ENCODE results near the gene KIAA0040. TPM values are rescaled to one million over a fixed set of nuclear protein-coding genes. Genes with fewer than 3 reads are reported as not detected.

Gene KIAA0040
- polyA plus RNA-seq, 1 donor from 2014 or later: not detected

DNA sequence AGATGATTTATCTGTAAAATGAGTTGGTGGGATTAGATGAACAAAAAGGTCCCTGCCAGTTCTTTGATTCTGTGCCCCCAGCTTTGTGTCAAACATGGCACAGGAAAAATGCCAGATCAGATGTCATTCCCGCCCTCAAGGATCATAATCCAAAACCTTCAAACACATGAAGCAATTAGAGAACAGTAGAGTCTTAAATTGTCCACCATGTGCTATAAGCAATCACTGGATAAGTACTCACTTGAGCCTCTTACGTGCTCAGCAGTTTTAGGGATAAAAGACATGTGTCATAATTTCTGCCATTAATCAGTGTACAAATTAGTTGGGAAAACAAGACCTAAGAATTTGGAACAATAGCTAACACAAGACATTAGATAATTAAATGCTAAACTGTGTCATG is 15.4 kb upstream of the KIAA0040 start:
- Histone ChIP-seq H2AFZ (ENCODE audit: low read depth, low read length) (no peak overlapping the region), H3K9me2 (ENCODE audit: insufficient read depth, low read length) (no peaks in the 10 kb centered on the region), H3K79me2 (replicated peaks; ENCODE audit: insufficient read depth, low read length) (no peaks in the 10 kb centered on the region), H3K27me3 (ENCODE audit: insufficient read depth, low read depth, low read length) (no peaks in the 10 kb centered on the region), H3K4me3 (ENCODE audit: low read length) (no peak overlapping the region), H3K36me3 (ENCODE audit: insufficient read depth, low read length) (no peaks in the 10 kb centered on the region), H3K9ac (ENCODE audit: low read length) (no peak overlapping the region), H3F3A (ENCODE audit: insufficient read depth, low read length, poor library complexity, severe bottlenecking) (no peaks in the 10 kb centered on the region), H4K20me1 (ENCODE audit: insufficient read depth) (no peaks in the 10 kb centered on the region), H3K27ac (ENCODE audit: low read length) (no peak overlapping the region), H3K4me2 (ENCODE audit: low read length) (no peak overlapping the region), H3K9me3 (ENCODE audit: low read length) (no peaks in the 10 kb centered on the region)
- no peak for TF ChIP-seq EP300 (conservative IDR thresholded peaks at IDR 0.05; ENCODE audit: poor library complexity, severe bottlenecking)
- TF ChIP-seq, protein P1, sequence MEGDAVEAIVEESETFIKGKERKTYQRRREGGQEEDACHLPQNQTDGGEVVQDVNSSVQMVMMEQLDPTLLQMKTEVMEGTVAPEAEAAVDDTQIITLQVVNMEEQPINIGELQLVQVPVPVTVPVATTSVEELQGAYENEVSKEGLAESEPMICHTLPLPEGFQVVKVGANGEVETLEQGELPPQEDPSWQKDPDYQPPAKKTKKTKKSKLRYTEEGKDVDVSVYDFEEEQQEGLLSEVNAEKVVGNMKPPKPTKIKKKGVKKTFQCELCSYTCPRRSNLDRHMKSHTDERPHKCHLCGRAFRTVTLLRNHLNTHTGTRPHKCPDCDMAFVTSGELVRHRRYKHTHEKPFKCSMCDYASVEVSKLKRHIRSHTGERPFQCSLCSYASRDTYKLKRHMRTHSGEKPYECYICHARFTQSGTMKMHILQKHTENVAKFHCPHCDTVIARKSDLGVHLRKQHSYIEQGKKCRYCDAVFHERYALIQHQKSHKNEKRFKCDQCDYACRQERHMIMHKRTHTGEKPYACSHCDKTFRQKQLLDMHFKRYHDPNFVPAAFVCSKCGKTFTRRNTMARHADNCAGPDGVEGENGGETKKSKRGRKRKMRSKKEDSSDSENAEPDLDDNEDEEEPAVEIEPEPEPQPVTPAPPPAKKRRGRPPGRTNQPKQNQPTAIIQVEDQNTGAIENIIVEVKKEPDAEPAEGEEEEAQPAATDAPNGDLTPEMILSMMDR (IDR thresholded peaks at IDR 0.05; ENCODE audit: poor library complexity, severe bottlenecking): no peak
- no peak for TF ChIP-seq SMC3 (conservative IDR thresholded peaks at IDR 0.05; ENCODE audit: poor library complexity)
- no peak for TF ChIP-seq POLR2AphosphoS5 (IDR thresholded peaks at IDR 0.05)
- TF ChIP-seq TAF1 (IDR thresholded peaks at IDR 0.05; ENCODE audit: low read depth): no peak
- no peak for TF ChIP-seq MXI1 (conservative IDR thresholded peaks at IDR 0.05; ENCODE audit: poor library complexity, severe bottlenecking)
- no peak for TF ChIP-seq EZH2 (IDR thresholded peaks at IDR 0.05; ENCODE audit: borderline replicate concordance, insufficient read depth, low read length, poor library complexity, severe bottlenecking)
- TF ChIP-seq, protein P2, sequence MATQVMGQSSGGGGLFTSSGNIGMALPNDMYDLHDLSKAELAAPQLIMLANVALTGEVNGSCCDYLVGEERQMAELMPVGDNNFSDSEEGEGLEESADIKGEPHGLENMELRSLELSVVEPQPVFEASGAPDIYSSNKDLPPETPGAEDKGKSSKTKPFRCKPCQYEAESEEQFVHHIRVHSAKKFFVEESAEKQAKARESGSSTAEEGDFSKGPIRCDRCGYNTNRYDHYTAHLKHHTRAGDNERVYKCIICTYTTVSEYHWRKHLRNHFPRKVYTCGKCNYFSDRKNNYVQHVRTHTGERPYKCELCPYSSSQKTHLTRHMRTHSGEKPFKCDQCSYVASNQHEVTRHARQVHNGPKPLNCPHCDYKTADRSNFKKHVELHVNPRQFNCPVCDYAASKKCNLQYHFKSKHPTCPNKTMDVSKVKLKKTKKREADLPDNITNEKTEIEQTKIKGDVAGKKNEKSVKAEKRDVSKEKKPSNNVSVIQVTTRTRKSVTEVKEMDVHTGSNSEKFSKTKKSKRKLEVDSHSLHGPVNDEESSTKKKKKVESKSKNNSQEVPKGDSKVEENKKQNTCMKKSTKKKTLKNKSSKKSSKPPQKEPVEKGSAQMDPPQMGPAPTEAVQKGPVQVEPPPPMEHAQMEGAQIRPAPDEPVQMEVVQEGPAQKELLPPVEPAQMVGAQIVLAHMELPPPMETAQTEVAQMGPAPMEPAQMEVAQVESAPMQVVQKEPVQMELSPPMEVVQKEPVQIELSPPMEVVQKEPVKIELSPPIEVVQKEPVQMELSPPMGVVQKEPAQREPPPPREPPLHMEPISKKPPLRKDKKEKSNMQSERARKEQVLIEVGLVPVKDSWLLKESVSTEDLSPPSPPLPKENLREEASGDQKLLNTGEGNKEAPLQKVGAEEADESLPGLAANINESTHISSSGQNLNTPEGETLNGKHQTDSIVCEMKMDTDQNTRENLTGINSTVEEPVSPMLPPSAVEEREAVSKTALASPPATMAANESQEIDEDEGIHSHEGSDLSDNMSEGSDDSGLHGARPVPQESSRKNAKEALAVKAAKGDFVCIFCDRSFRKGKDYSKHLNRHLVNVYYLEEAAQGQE (IDR thresholded peaks at IDR 0.05; ENCODE audit: borderline replicate concordance): no peak
- no peak for TF ChIP-seq RAD21 (conservative IDR thresholded peaks at IDR 0.05)

DNA sequence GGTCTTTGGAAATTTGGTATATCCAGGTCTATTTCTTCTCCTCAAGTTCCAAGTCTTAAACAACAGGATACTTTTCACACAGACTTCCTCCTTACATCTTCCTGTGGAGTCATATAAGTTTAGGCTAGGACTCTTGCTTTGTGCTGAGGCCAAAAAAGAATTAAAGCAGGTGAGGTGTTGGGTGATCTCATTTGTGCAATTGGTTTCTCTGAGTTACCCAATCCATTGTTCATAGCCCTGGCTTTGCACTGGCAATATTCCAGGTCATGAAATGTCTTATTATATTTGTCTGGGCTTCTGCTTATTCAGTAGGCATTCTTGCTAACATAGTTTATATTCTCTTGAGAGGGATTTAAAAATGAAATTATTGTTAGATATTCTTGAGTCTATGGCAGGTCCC is 14.1 kb upstream of the KIAA0040 start:
- H3K79me2 ChIP-seq (replicated peaks; ENCODE audit: insufficient read depth, low read length): no peaks in the 10 kb centered on the region
- H3K27ac ChIP-seq (ENCODE audit: low read length): no peak overlapping the region
- no peaks in the 10 kb centered on the region for H3K9me2 ChIP-seq (ENCODE audit: insufficient read depth, low read length)
- no peak overlapping the region for H3K9ac ChIP-seq (ENCODE audit: low read length)
- no peaks in the 10 kb centered on the region for H3F3A ChIP-seq (ENCODE audit: insufficient read depth, low read length, poor library complexity, severe bottlenecking)
- no peaks in the 10 kb centered on the region for H3K9me3 ChIP-seq (ENCODE audit: low read length)
- no peak overlapping the region for H3K4me2 ChIP-seq (ENCODE audit: low read length)
- TF ChIP-seq MXI1 (conservative IDR thresholded peaks at IDR 0.05; ENCODE audit: poor library complexity, severe bottlenecking) (no peak), EZH2 (IDR thresholded peaks at IDR 0.05; ENCODE audit: borderline replicate concordance, insufficient read depth, low read length, poor library complexity, severe bottlenecking) (no peak), EP300 (conservative IDR thresholded peaks at IDR 0.05; ENCODE audit: poor library complexity, severe bottlenecking) (no peak), SMC3 (conservative IDR thresholded peaks at IDR 0.05; ENCODE audit: poor library complexity) (no peak), RAD21 (conservative IDR thresholded peaks at IDR 0.05) (no peak), POLR2AphosphoS5 (IDR thresholded peaks at IDR 0.05) (no peak), TAF1 (IDR thresholded peaks at IDR 0.05; ENCODE audit: low read depth) (no peak)
- TF ChIP-seq, protein P2 (IDR thresholded peaks at IDR 0.05; ENCODE audit: borderline replicate concordance): no peak
- H3K36me3 ChIP-seq (ENCODE audit: insufficient read depth, low read length): no peaks in the 10 kb centered on the region
- no peaks in the 10 kb centered on the region for H4K20me1 ChIP-seq (ENCODE audit: insufficient read depth)
- no peak overlapping the region for H3K4me3 ChIP-seq (ENCODE audit: low read length)
- H3K27me3 ChIP-seq (ENCODE audit: insufficient read depth, low read depth, low read length): no peaks in the 10 kb centered on the region
- H2AFZ ChIP-seq (ENCODE audit: low read depth, low read length): no peak overlapping the region
